ENCODE data around the gene MRFAP1L1.

DNA sequence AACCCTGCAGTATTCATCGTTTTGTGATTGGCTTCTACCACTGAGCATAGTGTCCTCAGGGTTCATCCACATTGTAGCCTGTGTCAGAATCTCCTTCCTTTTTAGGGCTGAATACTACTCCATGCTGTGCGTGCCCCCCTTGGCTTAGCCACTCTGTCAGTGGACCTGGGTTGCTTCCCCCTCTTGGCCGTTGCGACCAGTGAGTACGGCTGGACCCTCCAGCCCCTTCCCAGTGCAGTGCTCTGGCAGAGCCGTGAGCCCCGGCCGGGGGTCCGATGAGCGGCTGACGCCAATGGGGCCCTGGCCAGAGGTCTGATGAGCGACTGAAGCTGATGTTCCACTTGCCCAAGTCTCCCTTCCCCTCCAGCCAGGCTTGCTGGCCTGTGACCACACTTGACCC, 13.2 kb upstream of the MRFAP1L1 start:
- TF ChIP-seq NRF1 (conservative IDR thresholded peaks at IDR 0.05; ENCODE audit: low read depth, low read length) = no peak
- TF ChIP-seq POLR2AphosphoS5 (IDR thresholded peaks at IDR 0.05; ENCODE audit: low read length) = no peak
- no peak for TF ChIP-seq ZSCAN29 (IDR thresholded peaks at IDR 0.05)
- no peak for TF ChIP-seq CTCF (IDR thresholded peaks at IDR 0.05 in 2 of 3, conservative IDR thresholded peaks at IDR 0.05 in 1 of 3; ENCODE audit: control insufficient read depth in 2 of 3, extremely low read depth in 1 of 3, insufficient read depth in 1 of 3, low read depth in 3 of 3, low read length in 3 of 3)
- TF ChIP-seq ZNF207 (IDR thresholded peaks at IDR 0.05; ENCODE audit: borderline replicate concordance) = no peak
- no peak for TF ChIP-seq SKIL (IDR thresholded peaks at IDR 0.05; ENCODE audit: low read depth, poor library complexity, severe bottlenecking)
- no peak for TF ChIP-seq YBX1 (IDR thresholded peaks at IDR 0.05)
- TF ChIP-seq EP300 (IDR thresholded peaks at IDR 0.05; ENCODE audit: borderline replicate concordance in 1 of 2, control insufficient read depth in 1 of 2, low read depth in 2 of 2, low read length in 2 of 2) = no peak
- no peak for TF ChIP-seq REST (IDR thresholded peaks at IDR 0.05; ENCODE audit: low read depth, low read length)

Data from GM12878 (cell line).